HUDEP-2 (cell line): Measurements from ENCODE around the gene PRRT4.

Experiments
- DNase-seq, 76 experiments: peaks; one replicate each; lab custom pipeline; 2025; ENCODE audit not compliant: unreplicated experiment in 76 of 76; lab: John Stamatoyannopoulos, UW

Gene PRRT4

DNA sequence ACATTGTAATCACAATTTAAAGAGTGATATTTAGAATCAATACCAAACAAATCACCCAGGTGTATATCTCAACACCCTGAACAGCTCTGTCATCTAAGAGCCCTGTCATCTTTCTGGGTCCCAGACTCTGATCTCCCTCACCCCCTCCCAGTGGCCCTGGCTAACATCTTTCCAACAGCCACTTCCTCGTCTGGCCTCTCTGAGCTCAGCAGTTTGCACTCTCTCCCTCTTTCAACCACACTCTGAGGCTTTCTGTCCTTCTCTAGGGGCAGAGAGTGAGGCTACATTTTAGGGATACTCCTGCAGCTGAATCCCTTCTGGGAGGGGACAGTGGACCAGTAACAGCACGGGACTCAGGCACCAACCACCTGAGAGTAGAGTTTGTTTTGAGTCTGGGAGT, 17.1 kb upstream of the PRRT4 start:
- DNase-seq: no peak

DNA sequence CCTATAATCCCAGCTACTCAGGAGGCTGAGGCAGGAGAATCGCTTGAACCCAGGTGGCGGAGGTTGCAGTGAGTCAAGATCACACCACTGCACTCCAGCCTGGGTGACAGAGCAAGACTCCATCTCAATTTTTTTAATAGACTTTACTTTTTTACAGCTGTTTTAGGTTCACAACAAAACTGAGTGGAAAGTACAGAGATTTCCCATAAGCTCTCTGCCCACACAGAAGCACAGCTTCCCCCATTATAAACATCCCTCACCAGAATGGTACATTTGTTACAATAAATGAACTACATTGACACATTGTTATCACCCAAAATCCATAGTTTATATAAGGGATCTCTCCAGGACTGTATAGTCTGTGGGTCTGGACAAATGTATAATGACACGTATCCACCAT, 14.6 kb upstream of the PRRT4 start:
- no peak for DNase-seq

DNA sequence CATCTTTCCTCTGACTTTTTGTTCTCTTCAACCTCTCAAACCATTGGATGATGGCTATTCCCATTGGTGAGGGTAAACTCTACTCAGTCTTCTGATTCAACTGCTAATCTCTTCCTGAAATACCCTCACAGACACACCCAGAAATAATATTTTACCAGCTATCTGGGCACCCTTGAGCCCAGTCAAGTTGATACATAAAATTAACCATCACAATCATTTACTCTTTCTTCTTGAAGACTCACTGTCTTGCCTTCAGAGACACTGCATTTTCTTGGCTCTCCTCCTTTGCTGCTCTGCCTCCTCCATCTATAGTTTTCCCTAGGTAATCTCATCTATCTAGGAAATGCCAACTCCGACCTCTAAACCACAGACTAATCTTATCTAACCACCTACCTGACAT, 12.6 kb upstream of the PRRT4 start:
- DNase-seq: no peak

DNA sequence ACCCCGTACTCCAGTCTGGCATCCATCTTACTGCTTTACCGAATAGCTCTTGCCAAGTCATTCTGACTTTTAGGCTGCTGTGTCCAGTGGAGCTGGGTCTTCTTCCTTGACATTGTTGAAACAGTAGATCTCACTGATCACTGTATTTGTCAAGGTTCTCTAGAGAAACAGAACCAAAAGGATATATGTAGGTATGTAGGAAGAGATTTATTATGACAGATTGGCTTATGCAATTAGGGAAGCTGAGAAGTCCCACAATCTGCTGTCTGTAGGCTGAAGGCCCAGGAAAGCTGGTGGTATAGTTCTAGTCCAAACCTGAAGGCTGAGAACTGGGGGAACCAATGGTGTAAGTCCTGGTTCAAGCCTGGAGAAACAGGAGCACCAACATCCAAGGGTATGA, 12.1 kb upstream of the PRRT4 start:
- DNase-seq: no peak

DNA sequence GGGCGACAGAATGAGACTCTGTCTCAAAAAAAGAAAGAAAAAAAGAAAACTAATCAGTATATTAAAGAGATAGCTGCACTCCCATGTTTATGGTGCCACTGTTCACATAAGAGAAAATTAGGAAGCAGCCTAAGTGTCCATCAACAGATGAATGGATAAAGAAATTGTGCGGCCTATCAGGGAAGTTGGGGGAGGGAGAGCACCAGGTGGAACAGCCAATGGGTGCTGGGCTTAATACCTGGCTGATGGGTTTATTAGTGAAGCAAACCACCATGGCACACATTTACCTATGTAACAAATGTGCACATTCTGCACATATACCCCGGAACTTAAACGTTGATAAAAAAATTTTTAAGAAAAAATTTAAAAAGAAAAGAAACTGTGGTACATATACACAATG, 9.0 kb upstream of the PRRT4 start:
- DNase-seq: no peak

DNA sequence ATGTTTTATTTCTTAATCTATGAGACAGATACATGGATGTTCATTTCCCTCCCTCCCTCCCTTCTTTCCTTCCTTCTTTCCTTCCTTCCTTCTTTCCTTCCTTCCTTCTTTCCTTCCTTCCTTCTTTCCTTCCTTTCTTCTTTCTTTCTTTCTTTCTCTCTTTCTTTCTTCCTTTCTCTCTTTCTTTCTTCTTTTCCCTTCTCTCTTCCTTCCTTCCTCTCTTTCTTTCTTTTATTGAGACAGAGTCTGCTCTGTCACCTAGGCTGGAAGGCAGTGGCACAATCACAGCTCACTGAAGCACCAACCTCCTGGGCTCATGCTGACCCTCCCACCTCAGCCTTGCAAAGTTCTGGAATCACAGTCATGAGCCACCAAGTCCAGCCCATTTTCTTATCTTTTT, 5.5 kb upstream of the PRRT4 start:
- no peak for DNase-seq

DNA sequence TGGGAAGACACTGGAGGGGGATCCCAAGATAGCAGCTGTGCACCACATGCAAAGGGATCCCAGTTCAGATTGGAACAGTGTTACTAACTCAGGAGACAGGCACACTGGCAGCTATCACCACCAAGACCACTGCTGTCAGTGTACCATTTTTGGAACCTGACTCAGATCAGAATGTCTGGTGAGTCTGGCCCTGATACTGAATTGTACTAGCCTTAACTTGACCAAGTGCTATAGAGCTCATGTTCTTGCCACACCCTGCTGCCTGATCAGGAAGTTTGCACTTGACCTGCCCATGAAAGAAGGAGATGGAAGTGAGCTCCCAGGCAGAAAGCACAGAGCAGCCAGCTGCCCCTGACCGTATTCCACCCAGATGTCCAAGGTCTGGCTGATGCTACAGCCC, 4.8 kb upstream of the PRRT4 start:
- DNase-seq: no peak

DNA sequence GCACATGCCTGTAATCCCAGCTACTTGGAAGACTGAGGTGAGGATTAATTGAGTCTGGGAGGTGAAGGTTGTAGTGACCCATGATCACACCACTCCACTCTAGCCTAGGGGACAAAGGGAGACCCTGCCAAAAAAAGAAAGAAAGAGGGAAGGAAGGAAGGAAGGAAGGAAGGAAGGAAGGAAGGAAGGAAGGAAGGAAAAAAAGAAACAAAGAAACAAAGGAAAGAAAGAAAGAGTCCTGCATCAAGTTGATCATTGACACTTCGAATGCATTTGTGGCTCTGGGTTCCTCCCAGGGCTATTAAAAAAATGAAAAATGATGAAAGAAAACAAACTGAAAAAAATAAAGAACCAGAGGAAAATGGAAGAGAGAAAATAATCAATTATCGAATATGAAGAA, 3.9 kb upstream of the PRRT4 start:
- DNase-seq: no peak

DNA sequence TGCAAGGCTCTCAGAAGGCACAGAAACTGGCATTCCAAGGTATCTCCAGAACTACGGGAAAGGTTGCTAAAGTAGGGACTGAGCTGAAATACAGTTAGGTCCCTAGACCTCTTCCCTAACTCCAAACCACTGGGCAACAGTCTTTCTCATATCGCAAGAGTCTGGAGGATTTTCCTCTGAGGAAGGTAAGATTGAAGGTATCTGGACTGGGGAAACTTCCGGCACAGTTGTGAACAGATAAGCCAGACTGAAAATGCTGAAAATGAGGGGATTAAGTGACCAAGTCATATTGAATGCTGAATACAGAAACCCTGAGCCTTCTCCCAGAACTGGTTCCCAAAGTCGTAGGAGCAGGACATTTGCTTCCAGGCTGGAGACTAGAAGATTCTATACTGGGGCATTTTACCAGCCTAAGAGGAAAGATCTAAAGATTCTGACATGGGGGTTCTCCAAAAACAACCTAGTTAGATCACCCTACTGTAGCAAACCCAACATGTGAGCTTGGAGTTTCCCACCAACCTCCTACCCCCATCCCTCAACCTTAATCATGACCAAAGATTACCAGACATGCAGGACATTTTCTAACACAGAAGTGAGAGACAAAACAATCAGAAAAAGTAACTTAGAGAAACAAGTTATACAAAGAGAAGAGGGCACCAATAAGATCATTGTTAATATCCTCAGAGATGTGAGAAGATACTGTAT, 2.8 kb upstream of the PRRT4 start:
- no peak for DNase-seq

DNA sequence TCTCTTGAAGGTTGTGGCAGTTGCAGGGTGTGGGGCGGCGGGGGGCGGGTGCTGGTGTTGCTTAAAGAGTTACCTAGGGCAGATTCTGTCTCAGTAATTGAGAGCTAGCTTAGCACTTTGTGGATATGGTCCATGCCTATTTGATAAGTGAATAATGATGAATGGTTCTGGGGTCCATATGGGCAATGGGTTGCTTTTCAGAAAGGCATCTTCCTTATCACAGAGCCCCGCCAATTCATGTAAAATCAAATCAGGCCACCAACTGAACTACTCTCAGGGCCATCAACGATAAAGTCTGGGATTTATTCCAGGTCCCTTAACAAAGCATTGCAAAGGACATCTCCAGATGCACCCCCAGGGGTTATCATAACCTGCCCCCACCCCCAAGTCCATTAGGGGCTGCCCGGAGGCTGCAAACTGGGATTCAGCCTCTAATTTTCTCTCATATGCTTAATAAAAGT, 1.8 kb upstream of the PRRT4 start:
- no peak for DNase-seq

DNA sequence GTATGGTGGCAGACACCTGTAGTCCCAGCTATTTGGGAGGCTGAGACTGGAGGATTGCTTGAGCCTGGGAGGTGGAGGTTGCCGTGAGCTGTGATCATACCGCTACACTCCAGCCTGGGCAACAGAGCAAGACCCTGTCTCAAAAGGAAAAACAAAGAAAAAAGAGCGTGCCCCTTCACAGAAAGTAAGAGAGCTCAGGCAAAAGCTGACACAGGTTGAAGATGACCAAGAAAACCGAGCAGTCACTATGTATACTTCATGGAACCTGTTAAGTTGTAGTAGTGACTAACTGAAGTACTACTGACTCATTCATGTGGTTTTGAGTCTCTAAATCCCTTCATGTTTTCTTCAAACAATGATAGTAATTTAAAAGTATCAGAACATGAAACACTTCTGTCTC, 1.2 kb upstream of the PRRT4 start:
- DNase-seq: no peak

DNA sequence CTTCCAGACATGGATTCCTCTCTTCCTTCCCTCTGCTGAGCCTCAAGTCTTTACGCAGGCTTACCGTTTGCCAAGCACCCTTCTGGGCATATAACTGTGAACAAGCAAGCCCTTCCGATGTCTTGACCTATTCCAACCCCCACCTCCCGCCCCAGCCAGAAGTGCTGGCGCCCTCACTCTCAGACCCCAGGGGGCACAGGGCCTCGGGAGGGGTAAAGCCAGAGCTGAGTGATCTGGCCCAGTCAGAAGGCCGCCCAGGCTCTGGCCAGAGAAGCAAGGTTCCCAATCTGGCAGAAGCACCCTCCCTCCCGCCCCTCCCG, 1.2 kb downstream of the PRRT4 start:
- no peak for DNase-seq

DNA sequence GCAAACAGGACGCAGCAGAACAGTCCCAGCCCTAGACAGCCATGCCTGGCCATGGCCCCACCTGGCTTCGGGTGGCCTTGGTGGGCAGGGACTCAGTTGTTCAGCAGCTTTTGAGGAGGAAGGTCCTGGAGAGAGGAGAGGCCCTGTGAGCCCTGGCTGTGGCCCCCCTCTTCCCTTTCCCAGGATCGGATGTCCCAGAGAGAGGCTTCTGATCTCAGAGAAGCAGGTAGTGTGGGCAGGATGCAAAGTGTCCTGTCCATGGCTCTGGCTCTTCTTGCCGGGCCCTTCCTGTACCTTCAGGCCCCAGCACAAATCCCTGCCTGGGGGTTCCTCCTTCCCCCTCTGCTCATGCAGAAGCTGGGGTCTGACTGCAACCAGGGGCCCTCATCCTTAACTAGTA, 1.6 kb downstream of the PRRT4 start:
- no peak for DNase-seq

DNA sequence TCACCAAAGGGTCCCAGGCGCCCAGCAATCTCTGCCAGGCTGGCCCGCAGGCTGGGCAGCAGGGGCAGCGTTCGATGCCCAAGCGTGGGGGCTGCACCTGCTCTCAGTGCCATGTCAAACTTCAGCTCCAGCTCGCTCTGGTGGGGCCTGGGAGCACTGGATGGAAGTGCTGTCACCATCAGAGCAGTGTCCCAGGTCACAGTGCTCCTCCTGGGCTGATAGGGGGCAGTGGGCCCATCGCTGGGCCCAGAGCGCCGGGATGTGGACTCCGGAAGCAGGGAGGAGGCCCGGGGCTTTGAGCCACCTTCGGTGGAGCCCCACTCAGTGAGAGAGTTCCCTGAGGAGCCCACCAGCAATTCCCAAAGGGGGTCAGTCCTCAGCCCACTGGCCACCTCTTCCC, 2.2 kb downstream of the PRRT4 start:
- no peak for DNase-seq

DNA sequence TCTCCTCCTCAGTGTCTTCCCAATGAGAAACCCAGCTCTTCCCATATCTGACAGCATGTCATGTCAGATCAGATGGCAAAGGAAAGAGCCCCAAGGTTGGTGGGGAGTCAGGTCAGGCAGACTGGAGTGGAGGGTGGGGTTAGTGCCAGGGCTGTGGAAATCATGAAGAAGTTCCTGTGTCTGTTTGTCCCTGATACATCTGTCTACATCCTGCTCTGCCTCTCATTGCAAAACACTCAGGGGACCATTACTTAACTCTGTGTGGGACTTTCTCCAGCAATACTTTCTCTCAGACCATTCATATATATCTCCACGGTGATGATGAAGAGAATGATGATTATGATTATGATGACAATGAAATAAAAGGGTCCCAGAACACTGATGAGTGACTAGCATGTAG, 3.3 kb downstream of the PRRT4 start:
- no peak for DNase-seq

DNA sequence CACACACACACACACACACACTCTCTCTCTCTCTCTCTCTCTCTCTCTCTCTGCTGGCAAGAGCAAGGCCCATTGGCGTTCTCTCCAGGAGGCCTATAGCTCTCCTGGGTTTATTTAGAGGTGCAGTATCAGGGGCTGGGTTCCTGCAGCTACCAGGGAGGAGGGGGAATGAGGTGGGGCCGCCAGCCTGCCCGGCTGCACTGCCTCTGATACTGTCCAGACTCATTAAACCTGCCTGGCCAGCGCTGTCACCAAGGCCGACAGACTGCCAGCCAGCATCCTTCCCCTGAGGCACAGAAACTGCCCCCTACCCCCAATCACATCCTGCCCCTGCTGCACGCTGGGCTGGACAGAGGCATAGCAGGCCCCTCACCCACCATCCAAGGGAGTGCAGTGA, 4.3 kb downstream of the PRRT4 start:
- no peak for DNase-seq

DNA sequence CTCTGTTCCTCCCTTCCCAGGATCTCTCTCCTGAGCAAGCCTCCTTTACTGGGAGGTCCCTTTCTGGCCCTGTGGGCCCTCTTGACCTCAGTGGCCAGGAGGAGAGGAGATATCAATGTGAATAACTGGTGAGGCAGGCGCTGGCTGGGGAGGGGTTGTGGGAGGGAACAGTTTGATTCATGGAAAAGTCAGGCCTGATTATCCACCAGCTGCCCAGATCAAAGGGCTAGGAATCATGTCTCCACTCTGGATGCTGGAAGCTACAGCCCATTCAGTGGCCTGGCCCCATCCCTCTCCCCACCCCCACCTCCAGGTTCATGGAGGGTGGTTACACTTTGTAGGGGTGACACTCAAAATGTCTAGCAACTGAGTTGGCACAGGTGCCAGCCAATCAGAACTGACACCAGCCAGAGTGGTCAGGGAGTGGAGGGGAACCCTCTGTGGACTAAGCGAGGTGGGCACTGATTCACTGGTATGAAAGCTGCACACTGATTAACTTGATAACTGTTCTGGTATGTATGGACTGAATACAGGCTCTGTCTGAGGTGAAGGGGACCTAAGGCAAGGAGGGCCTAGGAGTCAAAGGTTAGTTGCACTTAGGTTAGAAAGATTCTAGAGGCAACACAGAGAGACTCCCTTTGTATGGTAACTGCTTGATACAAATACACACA, 4.8 kb downstream of the PRRT4 start:
- no peak for DNase-seq

DNA sequence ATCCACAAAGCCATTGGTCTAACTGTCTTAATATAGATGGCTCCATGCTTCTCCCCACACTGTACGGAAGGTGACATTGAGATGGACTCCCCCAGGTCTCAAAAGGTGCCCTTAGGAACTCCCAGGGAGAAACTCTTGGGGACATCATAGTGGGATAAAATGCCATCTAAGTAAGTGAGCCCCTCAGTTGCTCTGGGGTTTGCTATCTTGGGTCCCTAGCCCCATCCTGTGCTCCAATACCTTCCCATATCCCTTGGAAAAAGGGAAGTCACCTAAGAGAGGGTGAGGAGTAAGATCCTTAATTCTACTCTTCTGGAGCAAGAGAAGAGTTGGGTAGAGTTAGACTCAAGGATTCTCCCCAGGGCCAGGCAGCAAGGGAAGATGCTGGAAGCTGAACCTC, 7.9 kb downstream of the PRRT4 start:
- DNase-seq: no peak

DNA sequence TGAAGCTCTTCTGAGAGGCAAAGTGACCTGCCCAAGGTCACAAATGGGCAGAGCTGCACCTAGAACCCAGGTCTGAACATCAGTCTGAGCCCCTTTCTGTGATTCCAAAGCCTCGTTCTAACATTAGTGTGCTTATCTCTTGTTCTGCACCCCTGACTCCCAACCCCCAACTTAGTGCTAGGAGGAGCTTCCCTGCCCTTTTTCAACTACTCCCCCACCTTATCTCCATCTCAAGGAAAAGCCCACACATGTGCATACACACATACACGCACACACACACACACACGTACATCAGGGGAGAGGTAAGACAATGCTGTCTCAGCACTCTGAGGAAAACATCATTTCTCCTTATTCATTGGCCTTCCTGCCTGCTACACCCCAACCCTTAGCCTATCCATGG, 8.3 kb downstream of the PRRT4 start:
- peak in 3 of 76 experiments; percentile 12 to 21 (median 14) for DNase-seq

DNA sequence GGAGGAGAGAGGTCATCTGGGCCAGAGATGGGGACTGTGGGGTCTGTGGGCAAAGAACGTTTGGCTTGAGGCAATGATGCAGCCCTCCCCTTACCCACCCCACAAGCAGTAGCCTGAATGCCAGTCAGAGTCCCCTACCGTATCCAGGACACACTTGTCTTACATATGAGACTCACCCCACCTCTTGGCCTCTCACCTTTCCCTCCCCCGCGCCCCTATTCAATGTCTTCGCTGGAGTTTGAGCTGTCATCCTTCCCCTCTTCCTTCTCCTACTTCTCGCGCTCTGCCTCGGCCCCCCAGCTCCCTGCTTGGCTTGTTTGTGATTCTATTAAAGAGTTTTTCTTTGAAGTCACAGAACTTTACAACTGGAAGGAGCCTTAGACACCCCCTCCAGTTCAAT, 8.9 kb downstream of the PRRT4 start:
- DNase-seq: no peak

DNA sequence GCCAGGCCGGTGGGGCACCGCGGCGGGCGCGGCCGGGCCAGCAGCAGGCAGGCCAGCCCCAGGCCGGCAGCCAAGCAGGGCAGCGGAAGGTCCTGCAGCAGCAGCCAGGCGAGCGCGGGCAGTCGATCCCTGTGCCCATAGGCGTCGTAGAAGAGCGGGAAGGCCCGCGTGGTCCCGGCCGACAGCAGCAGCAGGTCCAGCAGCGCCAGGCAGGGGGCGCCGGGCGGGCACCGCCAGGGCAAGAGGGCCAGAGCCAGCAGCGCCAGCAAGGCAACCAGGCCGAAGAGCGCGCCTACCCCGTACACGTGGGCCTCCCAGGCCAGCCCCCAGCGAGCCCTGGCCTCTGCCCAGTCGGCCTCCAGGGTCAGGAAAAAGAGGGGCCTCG, 9.3 kb downstream of the PRRT4 start:
- DNase-seq: peak in 51 of 76 experiments; percentile 3 to 63 (median 33)

DNA sequence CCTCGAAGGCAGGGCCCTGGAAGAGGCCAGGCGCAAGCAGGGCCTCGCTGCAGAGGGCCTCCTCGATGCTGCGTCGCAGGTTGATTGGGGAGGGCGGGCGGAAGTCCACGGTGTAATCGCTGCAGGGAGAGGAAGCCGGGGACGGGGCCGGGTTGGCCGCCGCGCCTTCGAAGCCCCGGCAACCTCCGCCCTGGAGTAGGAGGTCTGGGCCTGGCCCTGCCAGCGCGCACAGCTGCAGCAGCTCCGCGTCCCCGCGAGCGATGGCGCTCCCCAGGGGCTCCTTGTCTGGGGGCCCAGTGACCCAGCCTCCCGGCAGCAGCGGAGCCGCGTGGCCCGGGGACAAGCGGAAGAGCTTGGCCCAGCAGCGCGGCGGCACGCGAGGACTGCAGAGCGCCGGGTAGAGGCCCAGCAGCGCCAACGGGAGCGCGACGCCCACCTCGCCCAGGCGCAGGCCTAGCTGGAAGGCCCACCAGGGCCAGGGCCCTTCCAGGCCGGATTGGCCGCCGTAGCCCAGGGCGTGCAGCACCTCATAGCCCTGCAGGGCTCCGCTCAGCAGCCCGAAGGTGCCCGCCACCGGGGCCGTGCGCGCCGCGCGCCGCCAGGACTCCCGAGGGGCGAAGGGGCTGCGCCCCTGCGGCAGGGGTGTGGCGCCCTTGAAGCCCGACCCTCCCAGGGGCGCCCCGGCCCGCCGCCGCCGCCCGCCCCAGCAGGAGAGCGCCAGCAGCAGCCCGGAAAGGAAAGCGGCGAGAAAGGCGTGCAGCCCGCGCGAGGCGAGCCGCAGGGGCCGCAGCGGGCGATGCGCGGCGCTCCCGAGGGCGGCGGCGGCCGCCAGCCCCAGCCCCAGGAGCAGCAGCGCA, 10.0 kb downstream of the PRRT4 start:
- DNase-seq: no peak
